BJ (cell line): ENCODE data around the gene KRTAP10-3. TPM values are rescaled to one million over a fixed set of nuclear protein-coding genes. Genes with fewer than 3 reads are reported as not detected.

Experiments
- CTCF ChIA-PET: fragments of 350-600 bp; formaldehyde crosslinking; extraction: SDS; loops from one replicate; lab custom pipeline; 2021; ENCODE audit warnings: antibody characterized with exemption, inconsistent platforms; lab: Yijun Ruan, JAX
- POLR2A ChIA-PET: fragments of 300-600 bp; sonication (Branson Sonifier 250); formaldehyde crosslinking; extraction: SDS; loops from one replicate; lab custom pipeline; 2021; ENCODE audit warnings: antibody characterized with exemption; lab: Charles Lee
- DNase-seq: peaks from one replicate; pipeline ENCODE4 v3.0.0-alpha.2; 2011; ENCODE audit warnings: low read depth
- H3K27me3 ChIP-seq: 2 replicates; pipeline ENCODE4 v1.6.0; 2011; ENCODE audit warnings: low read length; ENCODE audit not compliant: control insufficient read depth, insufficient read depth
- H3K36me3 ChIP-seq: 2 replicates; pipeline ENCODE4 v1.5.1; 2011; ENCODE audit warnings: low read length; ENCODE audit not compliant: control insufficient read depth, insufficient read depth
- H3K4me3 ChIP-seq: 2 replicates; pipeline ENCODE4 v1.5.1; 2011; ENCODE audit warnings: low read depth, mild to moderate bottlenecking, control low read depth, low read length
- polyA plus RNA-seq: library from polyadenylated mRNA; depleted of rRNA; stranded (reverse); fragments of >200 nt; gene quantifications from 2 replicates; pipeline ENCODE4 v1.2.3, GENCODE V29; 2011
- TF ChIP-seq, protein P1 (sequence below): IDR thresholded peaks from 2 replicates; pipeline ENCODE4 v1.5.1; 2011; ENCODE audit warnings: low read depth, mild to moderate bottlenecking, control low read depth, inconsistent platforms, low read length, moderate library complexity; ENCODE audit not compliant: insufficient read depth

Gene KRTAP10-3
- polyA plus RNA-seq, 1 experiment: not detected

DNA sequence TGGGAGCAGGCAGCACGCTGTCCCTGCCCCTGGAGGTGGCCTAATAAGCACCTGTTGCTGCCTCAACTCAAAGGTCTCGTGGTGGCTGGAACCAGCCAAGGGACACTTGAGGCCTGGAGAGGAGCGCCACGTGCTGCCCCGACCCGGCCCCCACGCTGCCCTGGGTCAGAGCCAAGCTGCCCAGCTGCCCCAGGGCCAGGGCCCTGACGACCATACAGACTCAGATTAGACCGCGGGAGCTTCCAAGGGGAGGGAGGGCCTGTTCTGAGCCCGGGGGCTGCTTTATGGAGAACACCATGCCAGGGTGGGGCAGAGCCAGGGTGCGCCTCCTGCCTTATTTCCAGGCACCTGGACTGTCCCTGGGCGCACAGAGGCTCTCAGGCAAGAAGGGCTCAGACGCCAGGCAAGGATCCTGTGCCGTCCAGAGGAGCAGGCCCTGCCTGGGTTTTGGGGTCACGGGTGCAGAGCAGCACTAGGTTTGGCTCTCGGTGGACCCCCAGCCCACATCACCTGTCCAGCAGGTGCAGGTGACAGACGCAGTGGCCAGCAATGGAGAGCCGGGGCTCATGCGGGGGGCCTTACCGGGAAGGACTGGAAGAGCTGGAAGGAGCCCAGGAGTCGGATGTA is 37.2 kb downstream of the KRTAP10-3 start:
- POLR2A ChIA-PET: no interaction called here
- H3K27me3 ChIP-seq: no peaks in the 10 kb centered on the region
- CTCF ChIA-PET: no interaction called here
- H3K36me3 ChIP-seq: no peaks in the 10 kb centered on the region
- no peak overlapping the region for H3K4me3 ChIP-seq
- no peak for DNase-seq
- TF ChIP-seq, protein P1, sequence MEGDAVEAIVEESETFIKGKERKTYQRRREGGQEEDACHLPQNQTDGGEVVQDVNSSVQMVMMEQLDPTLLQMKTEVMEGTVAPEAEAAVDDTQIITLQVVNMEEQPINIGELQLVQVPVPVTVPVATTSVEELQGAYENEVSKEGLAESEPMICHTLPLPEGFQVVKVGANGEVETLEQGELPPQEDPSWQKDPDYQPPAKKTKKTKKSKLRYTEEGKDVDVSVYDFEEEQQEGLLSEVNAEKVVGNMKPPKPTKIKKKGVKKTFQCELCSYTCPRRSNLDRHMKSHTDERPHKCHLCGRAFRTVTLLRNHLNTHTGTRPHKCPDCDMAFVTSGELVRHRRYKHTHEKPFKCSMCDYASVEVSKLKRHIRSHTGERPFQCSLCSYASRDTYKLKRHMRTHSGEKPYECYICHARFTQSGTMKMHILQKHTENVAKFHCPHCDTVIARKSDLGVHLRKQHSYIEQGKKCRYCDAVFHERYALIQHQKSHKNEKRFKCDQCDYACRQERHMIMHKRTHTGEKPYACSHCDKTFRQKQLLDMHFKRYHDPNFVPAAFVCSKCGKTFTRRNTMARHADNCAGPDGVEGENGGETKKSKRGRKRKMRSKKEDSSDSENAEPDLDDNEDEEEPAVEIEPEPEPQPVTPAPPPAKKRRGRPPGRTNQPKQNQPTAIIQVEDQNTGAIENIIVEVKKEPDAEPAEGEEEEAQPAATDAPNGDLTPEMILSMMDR: no peak

DNA sequence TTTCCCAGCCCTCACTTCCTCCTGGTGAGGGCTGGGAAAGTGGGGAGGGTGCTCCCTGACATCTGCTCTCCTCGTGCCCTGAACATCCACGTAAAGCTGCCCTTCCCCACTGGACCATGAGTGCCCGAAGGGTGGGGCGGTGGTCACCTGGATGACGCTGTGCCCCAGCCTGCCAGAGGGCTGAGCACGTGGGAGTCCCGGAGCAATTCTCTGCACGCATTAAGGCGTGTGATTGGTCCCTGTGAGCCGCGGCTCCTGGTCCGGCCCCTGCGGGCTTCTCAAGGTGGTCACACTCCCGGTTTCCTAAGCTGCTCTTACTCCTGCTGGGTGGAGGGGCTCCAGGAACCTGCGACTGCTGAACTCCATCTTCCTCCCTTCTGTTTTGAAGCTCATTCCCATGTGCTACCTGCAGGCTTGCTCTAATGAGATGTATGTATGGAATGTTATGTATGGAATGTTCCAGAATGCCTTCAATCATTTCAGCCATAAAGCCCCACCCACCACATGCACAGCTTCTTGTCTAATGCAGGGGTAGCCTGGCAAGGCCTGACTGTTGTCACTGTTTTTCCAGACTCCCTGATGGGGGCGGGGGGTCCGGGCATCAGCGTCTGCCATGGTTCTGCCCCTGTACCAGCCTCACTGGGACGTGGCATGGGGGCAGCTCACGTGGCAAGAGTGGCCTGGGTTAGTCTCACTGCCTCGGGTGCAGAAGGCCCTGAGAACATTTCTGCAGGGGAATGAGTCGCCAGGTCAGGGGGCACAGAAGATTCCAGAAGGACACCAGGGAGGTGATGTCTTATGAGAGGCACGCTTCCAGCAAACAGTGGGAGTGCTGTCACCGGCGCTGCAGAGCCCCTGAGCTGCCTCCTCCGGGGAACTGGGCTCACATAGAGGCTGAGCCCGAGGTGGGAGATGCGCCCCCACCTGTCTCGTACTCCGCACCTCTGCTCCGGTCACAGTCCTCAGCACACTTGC is 38.0 kb downstream of the KRTAP10-3 start:
- CTCF ChIA-PET: interaction anchor here (0.5 kb wide), 1 partner anchor 30 kb away, joined by 3 read pairs; no protein-coding TSS in a partner anchor
- POLR2A ChIA-PET: no interaction called here
- H3K36me3 ChIP-seq: no peaks in the 10 kb centered on the region

DNA sequence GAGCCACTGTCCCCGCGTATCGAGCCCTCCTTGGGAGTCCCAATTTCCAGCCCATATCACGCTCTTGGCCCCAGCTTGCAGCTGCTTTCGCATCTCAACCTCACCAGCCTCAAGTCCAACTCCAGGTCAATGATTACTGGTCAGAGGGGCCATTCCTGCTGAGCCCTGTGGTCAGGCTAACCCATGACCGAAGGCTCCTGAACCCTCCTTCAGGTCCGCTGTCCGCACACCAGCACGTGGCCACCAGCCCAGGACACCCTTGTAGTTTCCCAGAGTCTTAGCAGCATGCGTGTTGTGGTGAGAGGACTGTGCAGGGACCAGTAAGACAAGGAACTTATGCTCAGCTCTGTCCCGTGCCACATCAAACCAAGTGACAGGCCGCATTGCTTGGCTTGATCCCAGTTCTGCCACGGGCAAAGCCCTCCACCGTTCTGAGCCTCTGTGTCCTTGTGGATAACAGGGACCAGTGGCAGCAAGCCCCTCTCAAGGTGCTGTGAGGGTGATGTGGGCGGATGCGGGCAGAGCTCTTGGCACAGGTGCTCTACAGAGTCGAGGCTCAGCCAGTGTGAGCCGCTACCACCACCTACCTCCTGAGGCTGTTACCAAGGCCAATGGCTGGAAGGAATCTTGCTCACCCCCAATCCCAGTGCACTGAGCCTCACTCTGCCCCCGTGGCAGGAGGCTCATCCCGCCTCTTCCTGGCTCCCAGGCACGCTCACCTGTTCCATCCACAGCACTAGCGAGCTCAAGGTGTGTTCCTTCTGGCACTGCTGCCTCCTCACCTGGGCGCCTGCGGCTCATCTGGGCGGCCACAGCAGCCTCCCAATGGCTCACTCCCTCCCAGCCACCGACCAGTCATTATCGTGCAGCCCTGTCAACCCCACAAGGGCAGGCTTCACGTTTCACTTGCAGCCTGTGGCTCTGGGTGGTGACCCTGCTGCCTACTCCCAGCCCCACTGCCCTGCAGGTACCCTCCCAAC is 39.0 kb downstream of the KRTAP10-3 start:
- TF ChIP-seq, protein P1: no peak
- Histone ChIP-seq H3K4me3 (no peak overlapping the region), H3K27me3 (no peaks in the 10 kb centered on the region), H3K36me3 (no peaks in the 10 kb centered on the region)
- ChIA-PET CTCF (interaction anchor here (0.5 to 0.6 kb wide), 2 partner anchors 29 to 252 kb away, joined by 3 read pairs; no protein-coding TSS in a partner anchor), POLR2A (no interaction called here)
- DNase-seq: no peak

More for the DNA sequence above, 38.0 kb downstream of the KRTAP10-3 start:
- Histone ChIP-seq H3K4me3 (no peak overlapping the region), H3K27me3 (no peaks in the 10 kb centered on the region)
- DNase-seq: no peak
- TF ChIP-seq, protein P1: no peak

DNA sequence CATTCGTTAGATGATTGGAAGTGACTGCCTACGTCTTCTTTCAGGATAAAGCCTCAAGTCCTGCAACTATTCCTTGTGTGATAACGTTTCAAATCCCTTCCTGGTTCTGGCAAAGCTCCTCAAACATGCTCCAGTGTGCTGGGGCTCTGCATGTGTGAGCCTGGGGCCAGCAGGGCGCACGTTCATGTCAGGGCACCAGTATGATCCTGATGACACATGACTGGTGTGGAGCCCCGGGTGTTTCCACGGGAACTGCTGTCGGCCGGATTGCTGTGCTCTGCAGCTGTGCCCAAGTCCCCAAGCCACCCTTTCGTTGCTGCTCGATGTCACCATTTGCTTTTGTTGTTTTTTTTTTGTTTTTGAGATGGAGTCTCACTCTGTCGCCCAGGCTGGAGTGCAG is 39.9 kb downstream of the KRTAP10-3 start:
- no peak overlapping the region for H3K4me3 ChIP-seq
- POLR2A ChIA-PET: no interaction called here
- no peaks in the 10 kb centered on the region for H3K36me3 ChIP-seq
- CTCF ChIA-PET: no interaction called here
- DNase-seq: no peak
- H3K27me3 ChIP-seq: no peaks in the 10 kb centered on the region
- TF ChIP-seq, protein P1: no peak
